Suppressor macrophage treated with lipopolysaccharide for 1 hour (primary cell): ENCODE results near the gene FTCD.
A peak's percentile ranks its signal among the peaks of the same experiment; 100 is the strongest.
"Not testable (repeated sequence)": the region's sequence is repeated elsewhere in the genome, so short reads cannot be mapped to it uniquely, and the experiment has no call there.

Source experiments
- DNase-seq, 3 donors: peaks; one replicate each; pipeline ENCODE4 v3.0.0-alpha.2; 2020 to 2022

Gene FTCD

DNA sequence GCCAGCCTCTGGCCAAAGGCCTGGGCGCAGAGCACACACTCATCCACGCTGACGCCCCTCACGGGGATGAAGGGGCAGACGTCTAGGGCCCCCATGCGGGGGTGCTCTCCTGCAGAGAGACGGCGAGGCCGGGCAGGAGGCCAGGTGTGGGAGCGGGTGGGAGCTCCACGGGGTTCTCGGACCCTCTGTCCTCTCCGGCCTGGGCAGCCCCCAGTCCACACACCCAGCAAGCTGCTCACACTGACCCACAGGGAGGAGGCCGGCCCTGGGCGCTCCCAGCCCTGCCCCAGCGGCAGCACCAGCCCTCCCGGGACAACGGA, 2.5 kb downstream of the FTCD start:
- DNase-seq = no peak

GRCh38 chr21:46151989-46152926, 3.1 kb downstream of the FTCD start:
- DNase-seq = no peak

GRCh38 chr21:46151261-46151988, 4.0 kb downstream of the FTCD start:
- DNase-seq = no peak

- no peak for DNase-seq
Observed at GRCh38 chr21:46150491-46151121, 4.8 kb downstream of the FTCD start.

DNA sequence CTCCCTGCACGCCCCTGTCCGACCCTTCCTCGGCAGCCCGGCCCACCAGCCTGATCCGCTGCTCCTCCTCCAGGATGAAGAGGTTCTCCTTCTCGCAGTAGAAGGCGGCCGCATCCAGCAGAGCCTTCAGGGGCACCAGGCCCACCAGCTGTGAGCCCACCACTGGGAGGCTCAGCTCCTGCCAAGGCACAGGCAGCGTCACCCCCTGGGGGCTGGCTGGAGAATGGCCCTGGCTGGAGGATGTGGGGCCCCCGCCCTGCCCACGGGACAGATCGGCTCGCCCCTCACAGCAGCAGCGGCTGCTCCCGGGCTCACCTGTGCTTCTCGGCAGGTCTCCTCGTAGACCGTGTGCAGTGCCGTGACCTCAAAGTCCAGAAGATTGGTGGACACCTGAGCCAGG, 5.3 kb downstream of the FTCD start:
- DNase-seq = no peak

- DNase-seq = no peak
Observed at GRCh38 chr21:46149205-46149901, 6.0 kb downstream of the FTCD start.

- no peak for DNase-seq
Observed at GRCh38 chr21:46148106-46148505, 7.3 kb downstream of the FTCD start.

DNA sequence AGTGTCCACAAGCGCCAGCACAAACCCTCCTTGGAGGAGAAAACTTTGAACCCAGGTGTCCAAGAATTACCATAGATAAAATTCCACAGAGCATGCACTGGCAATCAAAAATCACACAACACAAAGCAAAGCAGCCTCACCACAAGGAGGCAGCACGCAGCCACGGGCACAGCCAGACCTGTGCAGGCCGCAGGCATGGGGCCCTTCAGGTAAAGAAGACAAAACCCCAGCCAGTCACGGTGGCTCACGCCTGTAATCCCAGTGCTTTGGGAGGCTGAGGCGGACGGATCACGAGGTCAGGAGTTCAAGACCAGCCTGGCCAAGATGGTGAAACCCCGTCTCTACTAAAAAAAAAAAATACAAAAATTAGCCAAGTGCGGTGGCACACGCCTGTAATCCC, 8.0 kb downstream of the FTCD start:
- DNase-seq = peak in 2 of 3 donors; percentile 24 to 42

DNA sequence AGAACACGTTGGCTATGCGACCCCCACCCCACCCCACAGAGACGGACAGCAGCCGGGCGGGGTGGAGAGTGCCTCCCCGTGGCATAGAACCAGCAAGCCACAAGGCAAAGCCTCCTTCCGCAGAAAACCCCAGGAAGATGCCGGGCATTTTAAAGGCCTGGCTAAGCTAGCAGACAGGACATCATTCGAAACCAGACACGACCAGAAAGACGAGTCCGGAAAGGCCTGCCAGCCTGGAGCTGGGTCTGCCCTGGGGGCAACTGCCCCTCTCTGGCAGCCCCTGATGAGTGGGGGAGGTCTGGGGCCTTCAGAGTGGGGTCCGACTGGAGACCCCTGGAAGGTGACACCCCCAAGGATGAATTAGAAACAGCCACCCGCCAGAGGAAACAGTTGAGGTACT, 8.5 kb downstream of the FTCD start:
- no peak for DNase-seq

GRCh38 chr21:46145840-46146691, 9.3 kb downstream of the FTCD start:
- DNase-seq = no peak

DNA sequence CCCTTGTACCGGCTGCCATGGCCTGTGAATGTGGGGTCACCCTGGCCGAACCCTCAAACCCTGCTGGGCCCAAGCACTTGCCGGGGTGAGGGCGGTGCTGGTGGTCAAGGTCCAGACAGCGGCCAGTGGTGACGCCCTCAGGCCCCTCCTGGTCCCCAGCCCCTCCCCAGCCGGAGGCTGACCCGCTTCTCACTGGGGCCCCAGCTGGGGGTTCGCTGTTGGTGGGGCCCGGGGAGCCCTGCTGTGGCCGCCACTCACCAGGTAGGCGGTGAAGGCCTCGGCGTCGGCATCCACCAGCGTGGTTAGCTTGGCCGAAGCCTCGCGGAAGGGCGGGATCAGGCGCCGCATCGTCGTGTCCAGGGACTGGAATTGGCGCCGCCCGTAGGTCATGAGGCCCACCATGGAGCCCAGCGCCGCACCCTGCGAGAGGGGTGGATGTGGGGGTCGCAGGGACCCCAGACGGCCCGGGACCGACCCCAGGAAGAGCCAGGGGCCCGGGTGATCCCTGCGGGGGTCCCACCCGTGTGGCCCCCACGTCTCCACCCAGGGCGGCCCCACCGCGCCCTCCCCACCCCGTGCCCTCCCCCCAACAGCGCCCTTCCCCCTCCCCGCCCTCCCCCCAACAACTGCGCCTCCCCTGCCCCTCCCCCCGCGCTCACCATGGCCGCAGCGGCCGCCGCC, 10.1 kb downstream of the FTCD start:
- DNase-seq = no peak

DNA sequence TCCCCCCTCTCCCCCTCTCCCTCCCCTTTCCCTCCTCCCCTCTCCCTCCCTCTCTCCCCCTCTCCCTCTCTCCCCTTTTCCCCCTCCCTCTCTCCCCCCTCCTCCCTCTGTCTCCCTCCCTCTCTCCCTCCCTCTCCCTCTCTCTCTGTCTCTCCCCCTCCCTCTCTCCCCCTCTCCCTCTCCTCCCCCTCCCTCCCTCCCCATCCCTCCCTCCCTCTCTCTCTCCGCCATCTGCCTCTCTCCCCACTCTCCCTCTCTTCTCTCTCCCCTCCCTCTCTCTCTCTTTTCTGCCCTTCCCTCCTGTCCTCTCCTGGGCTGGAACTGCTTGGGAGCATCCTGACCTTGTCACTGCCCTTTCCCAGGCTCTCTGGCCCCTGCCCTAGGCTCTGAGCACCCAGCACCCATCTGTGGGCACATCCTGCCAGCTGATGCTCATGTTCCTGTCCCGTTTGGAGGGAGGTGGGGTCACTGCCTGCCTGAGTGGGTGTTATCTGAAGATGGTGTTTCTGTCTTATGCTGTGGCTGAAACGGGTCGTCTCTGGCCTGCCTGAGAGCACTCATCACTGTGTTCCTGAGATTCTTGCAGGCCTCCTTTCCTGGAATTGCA, 10.8 kb downstream of the FTCD start:
- no peak for DNase-seq

- DNase-seq = no peak
Observed at GRCh38 chr21:46142582-46143473, 12.6 kb downstream of the FTCD start.

GRCh38 chr21:46141767-46142581, 13.4 kb downstream of the FTCD start:
- no peak for DNase-seq

DNA sequence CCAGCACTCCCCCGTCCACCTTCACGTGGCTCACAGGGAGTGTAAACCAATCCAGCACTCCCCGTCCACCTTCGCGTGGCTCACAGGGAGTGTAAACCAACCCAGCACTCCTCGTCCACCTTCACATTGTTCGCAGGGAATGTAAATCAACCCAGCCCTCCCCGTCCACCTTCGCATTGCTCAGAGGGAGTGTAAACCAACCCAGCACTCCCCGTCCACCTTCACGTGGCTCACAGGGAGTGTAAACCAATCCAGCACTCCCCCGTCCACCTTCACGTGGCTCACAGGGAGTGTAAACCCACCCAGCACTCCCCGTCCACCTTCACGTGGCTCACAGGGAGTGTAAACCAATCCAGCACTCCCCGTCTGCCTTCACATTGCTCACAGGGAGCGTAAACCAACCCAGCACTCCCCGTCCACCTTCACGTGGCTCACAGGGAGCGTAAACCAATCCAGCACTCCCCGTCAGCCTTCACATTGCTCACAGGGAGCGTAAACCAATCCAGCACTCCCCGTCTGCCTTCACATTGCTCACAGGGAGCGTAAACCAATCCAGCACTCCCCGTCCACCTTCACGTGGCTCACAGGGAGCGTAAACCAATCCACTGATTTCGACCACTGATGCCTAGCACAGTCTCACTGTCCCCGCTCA, 14.9 kb downstream of the FTCD start:
- not testable (repeated sequence) for DNase-seq

DNA sequence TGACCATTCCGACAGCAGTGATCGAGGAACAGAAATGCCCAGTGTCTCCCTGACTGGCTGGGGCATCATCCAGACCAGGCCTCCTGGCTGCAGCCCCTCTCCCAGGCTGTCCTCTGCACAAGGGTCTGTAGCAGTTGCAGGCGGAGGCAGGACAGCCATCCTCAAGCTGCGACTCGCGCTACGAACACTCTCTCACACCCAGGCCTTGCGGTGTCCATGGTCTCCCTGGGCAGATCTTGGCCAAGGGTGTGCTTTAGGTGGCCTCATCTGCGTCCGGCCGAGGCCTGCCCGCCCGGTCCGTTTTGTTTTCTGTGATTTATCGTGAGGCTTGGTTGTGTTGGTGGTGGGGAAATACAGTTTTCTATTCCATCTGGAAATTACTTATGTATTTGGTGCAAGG, 15.7 kb downstream of the FTCD start:
- DNase-seq = no peak

GRCh38 chr21:46138383-46138970, 16.9 kb downstream of the FTCD start:
- no peak for DNase-seq

DNA sequence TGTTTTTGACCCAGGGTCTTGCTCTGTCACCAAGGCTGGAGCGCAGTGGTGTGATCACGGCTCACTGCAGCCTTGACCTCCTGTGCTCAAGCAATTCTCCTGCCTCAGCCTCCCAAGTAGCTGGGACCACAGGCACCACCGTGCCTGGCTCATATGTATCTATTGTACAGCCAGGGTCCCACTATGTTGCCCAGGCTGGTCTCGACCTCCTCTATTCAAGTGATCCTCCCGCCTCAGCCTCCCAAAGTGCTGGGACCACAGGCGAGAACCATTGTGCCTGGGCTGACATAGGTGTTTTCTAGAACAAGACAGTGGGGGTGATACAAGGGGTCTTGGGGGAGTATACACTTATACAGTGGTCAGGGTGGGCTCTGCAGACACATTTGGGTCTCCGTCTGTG, 17.5 kb downstream of the FTCD start:
- DNase-seq = no peak
